Upper lobe of left lung (tissue), 6 donors: ENCODE measurements around the gene CRLF3. TPM values are rescaled to one million over a fixed set of nuclear protein-coding genes. Genes with fewer than 3 reads are reported as not detected.
"Not testable (repeated sequence)": the region's sequence is repeated elsewhere in the genome, so short reads cannot be mapped to it uniquely, and the experiment has no call there.

ENCODE experiments used
- ATAC-seq, 2 donors: fragments of 200-7000 bp; cut with Tn5 transposase; one replicate each; pipeline ENCODE4 v1.9.1; 2022; ENCODE audit warnings: mild to moderate bottlenecking in 2 of 2, moderate library complexity in 2 of 2; ENCODE audit not compliant: low FRiP score in 2 of 2
- DNase-seq, 2 donors: peaks; one replicate each; pipeline ENCODE4 v3.0.0-alpha.2; 2019 to 2020
- H3K27ac ChIP-seq, 4 donors: fragments of 200-600 bp; sonication (generic); one replicate each; pipeline ENCODE4 v1.5.1; 2016 to 2019
- H3K27me3 ChIP-seq, 4 donors: fragments of 200-600 bp; sonication (generic); one replicate each; pipeline ENCODE4 v1.5.1; 2017 to 2019
- H3K36me3 ChIP-seq, 4 donors: fragments of 200-600 bp; sonication (generic); one replicate each; pipeline ENCODE4 v1.5.1; 2016 to 2019
- H3K4me1 ChIP-seq, 4 donors: fragments of 200-600 bp; sonication (generic); one replicate each; pipeline ENCODE4 v1.5.1; 2018 to 2019
- H3K4me3 ChIP-seq, 4 donors: fragments of 200-600 bp; sonication (generic); one replicate each; pipeline ENCODE4 v1.5.1; 2017 to 2019; ENCODE audit warnings: mild to moderate bottlenecking in 2 of 4, moderate library complexity in 1 of 4
- H3K9me3 ChIP-seq, 4 donors: fragments of 200-600 bp; sonication (generic); one replicate each; pipeline ENCODE4 v1.5.1; 2018 to 2019
- WGBS, 2 donors: methylation state at CpG; one replicate each; pipeline ENCODE4 v1.1.5; 2017 to 2018; 5-methylcytosine and 5-hydroxymethylcytosine counted together
- small RNA-seq, 4 donors: library from RNA; depleted of rRNA; stranded (forward); fragments of <200 nt; gene quantifications; one replicate each; pipeline ENCODE3, GENCODE V24; 2016
- total RNA-seq, 6 donors: library from RNA; depleted of rRNA in 4 of 6; stranded (reverse); fragments of >200 nt in 4 of 6; gene quantifications; one replicate each; pipeline versions ENCODE4 v1.1.0 to v1.2.1, GENCODE V29; 2016 to 2021
- donor health status: DM: no; HTN: no; CAD: no; lungs with moderate emphysema.
- donor health status: DM: no; HTN: yes; CAD: no; lungs with severe emphysema.

Gene CRLF3
- total RNA-seq, 6 donors from 2014 or later = 8.1 to 26.4 (median 17.8) TPM

GRCh38 chr17:30736371-30736770 lies 88.1 kb downstream of the CRLF3 start:
- not testable (repeated sequence) for H3K9me3 ChIP-seq, H3K27ac ChIP-seq, ATAC-seq, H3K4me3 ChIP-seq, H3K27me3 ChIP-seq, H3K36me3 ChIP-seq
- peak in 1 of 2 donors; percentile 46 for DNase-seq
- peaks cover 14 to 16% (median 15%) of the 10 kb centered on the region in 4 donors for H3K4me1 ChIP-seq
- 96 to 97% methylated on average over 11 to 18 of the region's 18 CpGs for WGBS, 2 donors

- ATAC-seq, H3K27ac ChIP-seq, H3K36me3 ChIP-seq, H3K27me3 ChIP-seq, H3K4me3 ChIP-seq, H3K9me3 ChIP-seq, DNase-seq: not testable (repeated sequence)
- 72 to 80% methylated on average over 5 of the region's 5 CpGs for WGBS, 2 donors
- H3K4me1 ChIP-seq = peaks cover 14 to 19% (median 17%) of the 10 kb centered on the region in 4 donors
These were observed 88.8 kb downstream of the CRLF3 start for GRCh38 chr17:30735644-30736043.

DNA sequence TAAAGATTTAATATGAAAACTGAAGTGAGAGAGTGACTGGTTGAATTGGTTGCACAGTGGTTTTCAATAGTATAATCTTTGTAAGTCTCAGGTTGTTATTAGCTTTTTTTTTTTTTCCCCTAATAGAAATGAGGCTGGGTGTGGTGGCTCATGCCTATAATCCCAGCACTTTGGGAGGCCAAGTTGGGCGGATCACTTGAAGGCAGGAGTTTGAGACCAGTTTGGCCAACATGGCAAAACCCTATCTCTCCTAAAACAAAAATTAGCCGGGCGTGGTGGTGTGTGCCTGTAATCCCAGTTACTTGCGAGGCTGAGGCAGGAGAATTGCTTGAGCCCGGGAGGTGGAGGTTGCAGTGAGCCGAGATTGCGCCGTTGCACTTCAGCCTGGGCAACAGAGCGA lies 89.3 kb downstream of the CRLF3 start:
- not testable (repeated sequence) for ATAC-seq, H3K4me3 ChIP-seq, H3K36me3 ChIP-seq, H3K27ac ChIP-seq, H3K27me3 ChIP-seq, DNase-seq, H3K9me3 ChIP-seq
- WGBS, 2 donors = 93 to 98% methylated on average over 9 of the region's 9 CpGs
- H3K4me1 ChIP-seq = peaks cover 14 to 22% (median 17%) of the 10 kb centered on the region in 4 donors

GRCh38 chr17:30734153-30734552 lies 90.3 kb downstream of the CRLF3 start:
- not testable (repeated sequence) for H3K27ac ChIP-seq, H3K9me3 ChIP-seq, DNase-seq, ATAC-seq, H3K4me3 ChIP-seq, H3K27me3 ChIP-seq, H3K36me3 ChIP-seq
- peaks cover 14 to 22% (median 17%) of the 10 kb centered on the region in 4 donors for H3K4me1 ChIP-seq
- 94 to 95% methylated on average over 14 of the region's 14 CpGs for WGBS, 2 donors

Small RNAs within 50 kb of the gene (small RNA-seq; reads per million reads assigned to genes)
- gene RNU6-298P = 0 reads per million in 4 donors

Other genes with a start within 250 kb of the CRLF3 start
- 1 to 10 TPM; 1.5 to 6.3 (median 1.9) TPM for gene ATAD5, start 7.3 kb upstream of the CRLF3 start, total RNA-seq
- 10 to 100 TPM in 3 of 6 donors, 1 to 10 TPM in 3; 3.4 to 77.5 (median 9.2) TPM for gene TEFM, start 81.5 kb upstream of the CRLF3 start, total RNA-seq
- 10 to 100 TPM; 15.8 to 54.5 (median 25.2) TPM for gene ADAP2, start 97.3 kb upstream of the CRLF3 start, total RNA-seq
- 10 to 100 TPM; 24.9 to 70.2 (median 32.5) TPM for gene RNF135, start 146.3 kb upstream of the CRLF3 start, total RNA-seq